Activated CD8-positive, alpha-beta memory T cell treated with anti-CD3 and anti-CD28 coated beads, Interleukin-2, amount 10 ng/mL, durations not matched to agents 7 days and 5 days (primary cell): ENCODE results near the gene MLLT6. TPM values are rescaled to one million over a fixed set of nuclear protein-coding genes. Genes with fewer than 3 reads are reported as not detected.
A peak's percentile ranks its signal among the peaks of the same experiment; 100 is the strongest.

Experiments used
- ATAC-seq: fragments of 150-1000 bp; cut with Tn5 transposase; one replicate; pipeline ENCODE4 v1.10.0; 2021; ENCODE audit warnings: moderate library complexity
- CTCF ChIA-PET: fragments of 350-600 bp; sonication (Branson Sonifier 250); formaldehyde crosslinking; loops from one replicate; lab custom pipeline; 2021; ENCODE audit warnings: antibody characterized with exemption; lab: Charles Lee
- DNase-seq: peaks from one replicate; pipeline ENCODE4 v3.0.0-alpha.2; 2020
- H3K27ac Mint-ChIP-seq: one replicate; pipeline ENCODE4 v1.8.0; 2021; ENCODE audit warnings: mild to moderate bottlenecking, mixed read lengths
- H3K27me3 Mint-ChIP-seq: one replicate; pipeline ENCODE4 v1.8.0; 2021; ENCODE audit warnings: mixed read lengths
- H3K36me3 Mint-ChIP-seq: one replicate; pipeline ENCODE4 v1.8.0; 2021; ENCODE audit warnings: mild to moderate bottlenecking, mixed read lengths
- H3K4me1 Mint-ChIP-seq: one replicate; pipeline ENCODE4 v1.8.0; 2021; ENCODE audit warnings: mixed read lengths
- H3K4me3 Mint-ChIP-seq: one replicate; pipeline ENCODE4 v1.8.0; 2021; ENCODE audit warnings: mild to moderate bottlenecking, moderate library complexity, mixed read lengths
- H3K9me3 Mint-ChIP-seq: one replicate; pipeline ENCODE4 v1.8.0; 2022; ENCODE audit warnings: low read depth, mixed read lengths
- total RNA-seq, 2 experiments: library from RNA; stranded (reverse); gene quantifications; one replicate each; pipeline ENCODE4 v1.2.3, GENCODE V29; 2021

The MLLT6 gene
- total RNA-seq, 2 experiments from 2014 or later, result 223 to 247 TPM

- CTCF ChIA-PET, result interaction anchor here (1.1 to 8.7 kb wide), 7 partner anchors 11 to 171 kb away, joined by 3 to 232 read pairs (median 16); partner anchors contain the start of genes EPOP and MLLT6
- Mint-ChIP-seq H3K27ac (peak within 1 kb of the TSS; percentile 95), H3K4me1 (peaks cover 70% of the 10 kb centered on the region), H3K9me3 (no peaks in the 10 kb centered on the region), H3K36me3 (peaks cover 11% of the 10 kb centered on the region), H3K4me3 (peak within 1 kb of the TSS; percentile 94), H3K27me3 (no peaks in the 10 kb centered on the region)
- DNase-seq (peak; percentile 89), ATAC-seq (peak; percentile 86)
Observed at GRCh38 chr17:38729886-38730525, 24.9 kb downstream of the MLLT6 start, which contains the start of gene CISD3. Gene CISD3, plus strand, starts transcription at chr17:38730341. Its CDS starts 18 bp downstream, at chr17:38730359.

GRCh38 chr17:38730526-38731379 is 25.7 kb downstream of the MLLT6 start:
- CTCF ChIA-PET, result interaction anchor here (0.6 to 8.7 kb wide), 15 partner anchors 12 to 172 kb away, joined by 3 to 232 read pairs (median 3); partner anchors contain the start of genes EPOP and MLLT6
- no peak for DNase-seq
- Mint-ChIP-seq H3K27me3 (no peaks in the 10 kb centered on the region), H3K9me3 (no peaks in the 10 kb centered on the region), H3K4me3 (peak overlapping the region; percentile 94), H3K4me1 (peaks cover 72% of the 10 kb centered on the region), H3K36me3 (peaks cover 11% of the 10 kb centered on the region), H3K27ac (peak overlapping the region; percentile 88)
- ATAC-seq, result no peak

DNA sequence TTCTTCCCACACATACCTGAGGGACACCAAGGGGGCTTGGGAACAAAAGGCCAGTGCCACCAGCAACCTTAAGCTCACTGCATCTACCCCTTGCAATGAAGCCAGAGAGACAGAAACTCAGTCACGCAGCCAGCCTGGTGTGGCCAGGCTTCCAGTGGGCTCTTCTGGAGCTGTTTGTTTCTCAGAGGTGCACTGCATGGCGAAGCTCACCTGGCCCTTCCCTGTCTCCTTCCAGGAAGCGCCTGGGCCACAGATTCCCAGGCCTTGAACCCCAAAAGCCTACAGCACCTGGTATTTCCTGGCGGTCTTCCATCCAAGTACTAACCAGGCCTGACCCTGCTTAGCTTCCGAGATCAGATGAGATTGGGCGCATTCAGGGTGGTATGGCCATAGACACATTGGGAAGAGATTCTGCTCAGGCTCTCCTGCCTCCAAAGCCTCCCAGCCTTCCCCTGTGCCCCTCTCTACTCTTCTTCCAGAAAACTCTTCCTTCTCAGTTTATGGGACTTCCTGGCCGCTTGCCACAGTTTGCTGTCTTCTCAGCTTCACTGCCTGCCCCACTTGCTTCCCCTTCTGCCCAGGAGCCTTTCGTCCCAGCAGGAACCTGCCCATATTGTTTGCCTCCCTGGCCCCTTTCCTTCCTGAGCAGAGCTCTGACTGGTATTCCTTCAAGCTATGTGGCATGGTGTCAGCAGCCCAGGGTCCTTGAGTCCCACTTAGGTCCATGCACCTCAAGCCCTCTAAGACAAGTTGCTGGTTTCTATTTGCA is 26.6 kb downstream of the MLLT6 start:
- Mint-ChIP-seq H3K9me3 (no peaks in the 10 kb centered on the region), H3K36me3 (peaks cover 10% of the 10 kb centered on the region), H3K27ac (peak overlapping the region; percentile 88), H3K4me1 (peaks cover 68% of the 10 kb centered on the region), H3K4me3 (peak overlapping the region; percentile 94), H3K27me3 (no peaks in the 10 kb centered on the region)
- CTCF ChIA-PET, result interaction anchor here (0.6 to 8.7 kb wide), 14 partner anchors 22 to 514 kb away, joined by 3 to 232 read pairs (median 4); partner anchors contain the start of genes EPOP and MLLT6
- no peak for ATAC-seq
- no peak for DNase-seq

DNA sequence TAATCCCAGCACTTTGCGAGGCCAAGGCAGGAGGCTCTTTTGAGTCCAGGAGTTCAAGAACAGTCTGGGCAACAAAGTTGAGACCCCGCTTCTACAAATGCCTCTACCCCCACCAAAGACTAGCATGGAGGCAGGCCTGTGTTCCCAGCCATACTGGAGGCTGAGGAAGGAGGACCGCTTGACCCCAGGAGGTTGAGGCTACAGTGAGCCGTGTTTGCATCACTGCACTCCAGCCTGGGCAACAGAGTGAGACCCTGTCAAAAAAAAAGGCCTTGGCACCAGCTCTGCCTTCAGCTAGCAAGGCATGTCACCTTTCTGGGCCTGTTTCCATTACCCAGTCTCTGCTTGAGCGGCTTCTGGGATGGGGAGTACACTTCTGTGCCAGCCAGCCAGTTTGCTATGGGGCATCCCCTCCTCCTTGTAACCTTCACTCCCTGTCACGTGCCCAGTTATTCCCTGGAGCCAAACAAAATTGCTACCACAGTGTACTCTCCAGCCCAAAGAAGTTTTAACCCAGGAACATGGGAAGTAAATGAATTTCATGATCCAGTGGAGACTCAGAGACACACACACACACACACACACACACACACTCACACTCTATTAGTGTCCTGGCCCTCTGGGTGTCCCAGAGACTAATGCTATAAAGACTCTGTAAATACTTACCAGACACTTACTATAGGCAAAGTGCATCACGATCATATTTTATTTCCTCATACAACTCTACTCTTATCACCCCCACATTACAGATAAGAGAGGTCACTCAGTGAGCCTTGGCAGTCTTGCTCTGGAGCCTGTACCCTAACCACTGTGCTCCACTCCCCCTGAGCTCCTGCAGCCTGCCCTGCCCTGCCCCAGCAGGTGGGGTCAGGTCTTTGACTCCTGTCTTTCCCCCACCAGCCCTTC is 27.6 kb downstream of the MLLT6 start:
- no peaks in the 10 kb centered on the region for H3K9me3 Mint-ChIP-seq
- peak overlapping the region; percentile 94 for H3K4me3 Mint-ChIP-seq
- ATAC-seq, result no peak
- H3K27ac Mint-ChIP-seq, result peak overlapping the region; percentile 55
- H3K27me3 Mint-ChIP-seq, result no peaks in the 10 kb centered on the region
- CTCF ChIA-PET, result interaction anchor here (1.8 to 8.7 kb wide), 7 partner anchors 22 to 174 kb away, joined by 4 to 232 read pairs (median 17); partner anchors contain the start of genes EPOP and MLLT6
- peaks cover 10% of the 10 kb centered on the region for H3K36me3 Mint-ChIP-seq
- peaks cover 60% of the 10 kb centered on the region for H3K4me1 Mint-ChIP-seq
- no peak for DNase-seq

DNA sequence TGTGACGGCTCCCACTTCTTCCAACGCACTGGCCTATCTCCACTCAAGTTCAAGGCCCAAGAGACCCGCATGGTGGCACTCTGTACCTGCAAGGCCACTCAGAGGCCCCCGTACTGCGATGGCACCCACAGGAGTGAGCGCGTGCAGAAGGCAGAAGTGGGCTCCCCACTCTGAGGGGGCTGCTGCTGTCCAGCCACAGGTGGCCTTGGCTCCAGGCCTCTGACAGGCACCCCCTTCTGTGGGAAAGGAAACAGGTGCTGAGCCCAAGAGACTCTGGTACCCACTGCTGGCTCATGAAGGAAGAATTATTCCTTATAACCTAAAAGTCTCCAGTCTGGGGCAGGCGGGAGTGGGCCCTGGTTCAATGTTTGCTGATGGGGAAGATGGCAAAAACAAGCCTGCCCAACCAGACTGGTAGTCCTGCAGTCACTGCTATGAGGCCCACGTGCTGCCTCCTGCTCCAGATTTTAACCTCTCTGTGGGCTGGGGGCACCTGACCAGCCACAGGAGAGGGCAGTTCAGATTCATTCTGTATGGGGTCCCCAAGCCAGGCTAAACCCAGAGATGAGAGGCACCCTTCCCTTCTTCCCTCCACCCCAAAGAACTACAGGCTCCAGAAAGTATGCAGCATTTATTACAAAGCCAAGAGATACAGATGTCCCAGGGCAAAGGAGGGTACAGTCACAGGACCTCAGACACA is 28.4 kb downstream of the MLLT6 start:
- H3K4me3 Mint-ChIP-seq, result no peak overlapping the region
- H3K9me3 Mint-ChIP-seq, result no peaks in the 10 kb centered on the region
- peaks cover 52% of the 10 kb centered on the region for H3K4me1 Mint-ChIP-seq
- peaks cover 3% of the 10 kb centered on the region for H3K36me3 Mint-ChIP-seq
- DNase-seq (no peak), ATAC-seq (no peak)
- peak overlapping the region; percentile 45 for H3K27ac Mint-ChIP-seq
- CTCF ChIA-PET, result interaction anchor here (1.5 to 8.7 kb wide), 9 partner anchors 15 to 175 kb away, joined by 4 to 232 read pairs (median 19); partner anchors contain the start of genes EPOP and MLLT6
- no peaks in the 10 kb centered on the region for H3K27me3 Mint-ChIP-seq

GRCh38 chr17:38733982-38734973 is 29.2 kb downstream of the MLLT6 start:
- CTCF ChIA-PET, result interaction anchor here (0.8 to 8.7 kb wide), 28 partner anchors 8 to 431 kb away, joined by 3 to 232 read pairs (median 8); partner anchors contain the start of genes EPOP, MLLT6 and PSMB3
- ATAC-seq, result no peak
- H3K9me3 Mint-ChIP-seq, result no peaks in the 10 kb centered on the region
- no peak overlapping the region for H3K4me3 Mint-ChIP-seq
- peak overlapping the region; percentile 59 for H3K27ac Mint-ChIP-seq
- H3K27me3 Mint-ChIP-seq, result no peaks in the 10 kb centered on the region
- DNase-seq, result no peak
- H3K4me1 Mint-ChIP-seq, result peaks cover 43% of the 10 kb centered on the region
- peaks cover 3% of the 10 kb centered on the region for H3K36me3 Mint-ChIP-seq

- no peaks in the 10 kb centered on the region for H3K27me3 Mint-ChIP-seq
- H3K4me1 Mint-ChIP-seq, result peaks cover 39% of the 10 kb centered on the region
- no peak overlapping the region for H3K27ac Mint-ChIP-seq
- H3K4me3 Mint-ChIP-seq, result no peak overlapping the region
- H3K36me3 Mint-ChIP-seq, result peaks cover 3% of the 10 kb centered on the region
- CTCF ChIA-PET, result interaction anchor here (0.6 to 8.7 kb wide), 38 partner anchors 9 to 434 kb away, joined by 3 to 232 read pairs (median 4); partner anchors contain the start of genes EPOP, MLLT6 and PSMB3
- no peaks in the 10 kb centered on the region for H3K9me3 Mint-ChIP-seq
- ATAC-seq, result peak; percentile 18
- DNase-seq, result peak; percentile 77
Observed at GRCh38 chr17:38735161-38735997, 30.3 kb downstream of the MLLT6 start.

DNA sequence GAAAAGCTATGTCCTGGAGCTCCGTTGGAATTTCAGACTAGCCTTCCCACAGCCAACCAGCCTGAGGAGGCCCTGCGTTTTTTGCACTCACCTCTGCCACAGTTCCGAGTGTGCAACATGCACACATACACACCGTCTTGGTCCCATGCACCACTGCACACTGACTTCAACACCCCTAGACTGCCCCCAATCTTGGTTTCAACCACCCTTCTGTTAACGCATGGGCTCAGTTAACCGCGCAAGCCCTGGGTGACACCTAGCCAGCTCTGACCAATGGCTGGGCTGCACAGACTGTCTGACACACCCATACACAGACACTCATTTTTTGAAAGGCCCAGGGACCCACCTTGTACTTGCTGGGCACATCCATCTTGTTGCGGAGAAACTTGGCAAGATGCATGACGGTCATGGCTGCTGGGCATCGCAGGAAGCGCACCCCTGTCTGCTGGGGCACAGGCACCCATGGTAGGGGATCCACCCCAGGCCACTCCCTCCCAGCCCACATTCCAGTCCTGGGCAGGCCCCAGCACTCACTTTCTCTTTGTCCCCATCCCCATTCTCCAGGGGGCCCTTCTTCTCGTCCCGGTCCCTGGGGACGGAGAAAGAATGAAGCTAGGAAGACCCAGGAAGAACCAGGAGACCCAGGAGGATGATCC is 33.1 kb downstream of the MLLT6 start:
- H3K36me3 Mint-ChIP-seq, result no peaks in the 10 kb centered on the region
- no peak overlapping the region for H3K4me3 Mint-ChIP-seq
- no peak for DNase-seq
- H3K27me3 Mint-ChIP-seq, result peaks cover 3% of the 10 kb centered on the region
- no peak for ATAC-seq
- H3K27ac Mint-ChIP-seq, result no peak overlapping the region
- CTCF ChIA-PET, result interaction anchor here (0.7 to 8.7 kb wide), 6 partner anchors 14 to 242 kb away, joined by 3 to 232 read pairs (median 3); partner anchors contain the start of gene EPOP
- peaks cover 23% of the 10 kb centered on the region for H3K4me1 Mint-ChIP-seq
- H3K9me3 Mint-ChIP-seq, result no peaks in the 10 kb centered on the region

DNA sequence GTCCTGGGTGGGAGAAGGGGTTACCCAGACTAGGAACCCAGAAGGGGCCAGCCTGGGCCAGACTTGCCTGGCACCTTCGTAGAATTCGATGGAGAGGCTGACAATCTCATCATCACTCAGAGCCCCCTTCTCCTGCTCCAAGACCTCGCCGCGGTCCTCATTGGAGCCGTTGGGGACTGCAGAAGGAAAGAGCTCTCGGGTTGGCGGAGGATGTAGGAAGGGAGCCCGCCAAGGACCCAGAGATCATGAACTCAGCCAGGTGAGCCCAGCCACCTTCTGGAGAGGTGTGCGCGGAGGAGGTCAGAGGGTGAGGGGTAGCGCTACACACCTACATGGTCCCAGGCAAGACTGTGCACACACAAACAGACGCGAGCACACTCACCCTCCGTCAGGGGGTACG is 33.6 kb downstream of the MLLT6 start:
- Mint-ChIP-seq H3K27ac (no peak overlapping the region), H3K9me3 (no peaks in the 10 kb centered on the region), H3K27me3 (peaks cover 3% of the 10 kb centered on the region), H3K4me1 (peaks cover 23% of the 10 kb centered on the region), H3K4me3 (no peak overlapping the region), H3K36me3 (no peaks in the 10 kb centered on the region)
- DNase-seq (no peak), ATAC-seq (no peak)
- CTCF ChIA-PET, result interaction anchor here (1.0 to 8.7 kb wide), 3 partner anchors 62 to 211 kb away, joined by 3 to 232 read pairs (median 4); partner anchors contain the start of gene EPOP
